HepG2 (cell line): ENCODE data around the gene PRDX2. TPM values are rescaled to one million over a fixed set of nuclear protein-coding genes. Genes with fewer than 3 reads are reported as not detected.

ENCODE experiments used
- BCL3 ChIP-seq: sonication (generic); formaldehyde crosslinking; IDR thresholded peaks from 2 replicates; pipeline ENCODE4 v1.5.1; 2020; ENCODE audit warnings: mild to moderate bottlenecking, missing genetic modification reagents, moderate library complexity
- DNMT1 ChIP-seq: sonication (generic); formaldehyde crosslinking; IDR thresholded peaks from 2 replicates; pipeline ENCODE4 v1.5.1; 2020; ENCODE audit warnings: mild to moderate bottlenecking, missing genetic modification reagents
- HDAC6 ChIP-seq: fragments of 200-600 bp; sonication (generic); IDR thresholded peaks from 2 replicates; pipeline ENCODE4 v1.7.0; 2017; ENCODE audit warnings: mild to moderate bottlenecking, antibody characterized with exemption, low read length, low read depth
- KLF13 ChIP-seq: sonication (generic); formaldehyde crosslinking; IDR thresholded peaks from 2 replicates; pipeline ENCODE4 v1.4.0; 2020; ENCODE audit warnings: mild to moderate bottlenecking, missing genetic modification reagents
- MTF1 ChIP-seq: sonication (generic); formaldehyde crosslinking; IDR thresholded peaks from 2 replicates; pipeline ENCODE4 v1.5.0; 2020; ENCODE audit warnings: missing genetic modification reagents
- NCOA2 ChIP-seq: sonication (generic); formaldehyde crosslinking; IDR thresholded peaks from 2 replicates; pipeline ENCODE4 v1.8.0; 2022; ENCODE audit warnings: inconsistent platforms
- PHF8 ChIP-seq: sonication (generic); formaldehyde crosslinking; IDR thresholded peaks from 2 replicates; pipeline ENCODE4 v1.5.0; 2020; ENCODE audit warnings: missing genetic modification reagents
- RXRB ChIP-seq: IDR thresholded peaks from 2 replicates; pipeline ENCODE4 v1.6.1; 2016; ENCODE audit warnings: borderline replicate concordance, missing genetic modification reagents, missing compliant biosample characterization
- SOX5 ChIP-seq: IDR thresholded peaks from 2 replicates; pipeline ENCODE4 v1.6.1; 2016; ENCODE audit warnings: borderline replicate concordance
- TBP ChIP-seq: sonication (generic); formaldehyde crosslinking; IDR thresholded peaks from 2 replicates; pipeline ENCODE4 v1.5.0; 2020; ENCODE audit warnings: missing genetic modification reagents
- ZNF232 ChIP-seq: sonication (generic); formaldehyde crosslinking; IDR thresholded peaks from 2 replicates; pipeline ENCODE4 v1.4.0; 2020; ENCODE audit warnings: missing genetic modification reagents, borderline replicate concordance
- ZNF3 ChIP-seq: IDR thresholded peaks from 2 replicates; pipeline ENCODE4 v1.7.0; 2017; ENCODE audit warnings: inconsistent platforms
- ZNF713 ChIP-seq: sonication (generic); formaldehyde crosslinking; IDR thresholded peaks from 2 replicates; pipeline ENCODE4 v1.4.0; 2020; ENCODE audit warnings: mild to moderate bottlenecking, missing genetic modification reagents
- polyA plus RNA-seq, 8 experiments: library from polyadenylated mRNA; depleted of rRNA in 3 of 8; stranded (reverse) in 7 of 8; unstranded in 1 of 8; fragments of >200 nt; fragmentation: Illumina TruSeq in 4 of 8; extraction: Trizol in 4 of 8; gene quantifications; 2 replicates each; pipeline versions ENCODE4 v1.2.1 to v1.2.3, GENCODE V29; 2011 to 2016; ENCODE audit warnings: low read depth in 4 of 8, missing spikeins in 1 of 8, mixed read lengths in 1 of 8; ENCODE audit not compliant: insufficient read depth in 1 of 8
- total RNA-seq, 5 experiments: library from RNA; depleted of rRNA; stranded (reverse); fragments of >200 nt; fragmentation: Illumina TruSeq; extraction: Trizol; gene quantifications; 2 replicates each; pipeline ENCODE4 v1.2.3, GENCODE V29; 2016; ENCODE audit warnings: low read depth in 1 of 5
- TF ChIP-seq, protein P1 (sequence below), 2 experiments: sonication (generic) in 1 of 2; formaldehyde crosslinking in 1 of 2; IDR thresholded peaks; 2 replicates each; pipeline versions ENCODE4 v1.5.1 to v1.6.1; 2011 to 2020; ENCODE audit warnings: borderline replicate concordance in 1 of 2, low read depth in 1 of 2, low read length in 1 of 2, mild to moderate bottlenecking in 1 of 2, missing genetic modification reagents in 1 of 2, moderate library complexity in 1 of 2
- TF ChIP-seq, protein P2 (sequence below): sonication (generic); formaldehyde crosslinking; IDR thresholded peaks from 2 replicates; pipeline ENCODE4 v1.4.0; 2020; ENCODE audit warnings: mild to moderate bottlenecking, missing genetic modification reagents
- TF ChIP-seq, protein P3 (sequence below): sonication (generic); formaldehyde crosslinking; IDR thresholded peaks from 2 replicates; pipeline ENCODE4 v1.4.0; 2020; ENCODE audit warnings: missing genetic modification reagents

Gene PRDX2
- total and polyA plus RNA-seq, 2 of the 13 experiments (the other 11 are each of a cell fraction or from before 2014, with no cell fraction given) = 218 to 381 TPM

GRCh38 chr19:12782424-12783290 is 18.9 kb downstream of the PRDX2 start (continued):
- TF ChIP-seq, protein P1, sequence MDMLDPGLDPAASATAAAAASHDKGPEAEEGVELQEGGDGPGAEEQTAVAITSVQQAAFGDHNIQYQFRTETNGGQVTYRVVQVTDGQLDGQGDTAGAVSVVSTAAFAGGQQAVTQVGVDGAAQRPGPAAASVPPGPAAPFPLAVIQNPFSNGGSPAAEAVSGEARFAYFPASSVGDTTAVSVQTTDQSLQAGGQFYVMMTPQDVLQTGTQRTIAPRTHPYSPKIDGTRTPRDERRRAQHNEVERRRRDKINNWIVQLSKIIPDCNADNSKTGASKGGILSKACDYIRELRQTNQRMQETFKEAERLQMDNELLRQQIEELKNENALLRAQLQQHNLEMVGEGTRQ (IDR thresholded peaks at IDR 0.05; ENCODE audit: low read depth, low read length) = no peak
- TF ChIP-seq, protein P1 (CRISPR knock-in tag; IDR thresholded peaks at IDR 0.05; ENCODE audit: borderline replicate concordance) = no peak
- TF ChIP-seq, protein P2, sequence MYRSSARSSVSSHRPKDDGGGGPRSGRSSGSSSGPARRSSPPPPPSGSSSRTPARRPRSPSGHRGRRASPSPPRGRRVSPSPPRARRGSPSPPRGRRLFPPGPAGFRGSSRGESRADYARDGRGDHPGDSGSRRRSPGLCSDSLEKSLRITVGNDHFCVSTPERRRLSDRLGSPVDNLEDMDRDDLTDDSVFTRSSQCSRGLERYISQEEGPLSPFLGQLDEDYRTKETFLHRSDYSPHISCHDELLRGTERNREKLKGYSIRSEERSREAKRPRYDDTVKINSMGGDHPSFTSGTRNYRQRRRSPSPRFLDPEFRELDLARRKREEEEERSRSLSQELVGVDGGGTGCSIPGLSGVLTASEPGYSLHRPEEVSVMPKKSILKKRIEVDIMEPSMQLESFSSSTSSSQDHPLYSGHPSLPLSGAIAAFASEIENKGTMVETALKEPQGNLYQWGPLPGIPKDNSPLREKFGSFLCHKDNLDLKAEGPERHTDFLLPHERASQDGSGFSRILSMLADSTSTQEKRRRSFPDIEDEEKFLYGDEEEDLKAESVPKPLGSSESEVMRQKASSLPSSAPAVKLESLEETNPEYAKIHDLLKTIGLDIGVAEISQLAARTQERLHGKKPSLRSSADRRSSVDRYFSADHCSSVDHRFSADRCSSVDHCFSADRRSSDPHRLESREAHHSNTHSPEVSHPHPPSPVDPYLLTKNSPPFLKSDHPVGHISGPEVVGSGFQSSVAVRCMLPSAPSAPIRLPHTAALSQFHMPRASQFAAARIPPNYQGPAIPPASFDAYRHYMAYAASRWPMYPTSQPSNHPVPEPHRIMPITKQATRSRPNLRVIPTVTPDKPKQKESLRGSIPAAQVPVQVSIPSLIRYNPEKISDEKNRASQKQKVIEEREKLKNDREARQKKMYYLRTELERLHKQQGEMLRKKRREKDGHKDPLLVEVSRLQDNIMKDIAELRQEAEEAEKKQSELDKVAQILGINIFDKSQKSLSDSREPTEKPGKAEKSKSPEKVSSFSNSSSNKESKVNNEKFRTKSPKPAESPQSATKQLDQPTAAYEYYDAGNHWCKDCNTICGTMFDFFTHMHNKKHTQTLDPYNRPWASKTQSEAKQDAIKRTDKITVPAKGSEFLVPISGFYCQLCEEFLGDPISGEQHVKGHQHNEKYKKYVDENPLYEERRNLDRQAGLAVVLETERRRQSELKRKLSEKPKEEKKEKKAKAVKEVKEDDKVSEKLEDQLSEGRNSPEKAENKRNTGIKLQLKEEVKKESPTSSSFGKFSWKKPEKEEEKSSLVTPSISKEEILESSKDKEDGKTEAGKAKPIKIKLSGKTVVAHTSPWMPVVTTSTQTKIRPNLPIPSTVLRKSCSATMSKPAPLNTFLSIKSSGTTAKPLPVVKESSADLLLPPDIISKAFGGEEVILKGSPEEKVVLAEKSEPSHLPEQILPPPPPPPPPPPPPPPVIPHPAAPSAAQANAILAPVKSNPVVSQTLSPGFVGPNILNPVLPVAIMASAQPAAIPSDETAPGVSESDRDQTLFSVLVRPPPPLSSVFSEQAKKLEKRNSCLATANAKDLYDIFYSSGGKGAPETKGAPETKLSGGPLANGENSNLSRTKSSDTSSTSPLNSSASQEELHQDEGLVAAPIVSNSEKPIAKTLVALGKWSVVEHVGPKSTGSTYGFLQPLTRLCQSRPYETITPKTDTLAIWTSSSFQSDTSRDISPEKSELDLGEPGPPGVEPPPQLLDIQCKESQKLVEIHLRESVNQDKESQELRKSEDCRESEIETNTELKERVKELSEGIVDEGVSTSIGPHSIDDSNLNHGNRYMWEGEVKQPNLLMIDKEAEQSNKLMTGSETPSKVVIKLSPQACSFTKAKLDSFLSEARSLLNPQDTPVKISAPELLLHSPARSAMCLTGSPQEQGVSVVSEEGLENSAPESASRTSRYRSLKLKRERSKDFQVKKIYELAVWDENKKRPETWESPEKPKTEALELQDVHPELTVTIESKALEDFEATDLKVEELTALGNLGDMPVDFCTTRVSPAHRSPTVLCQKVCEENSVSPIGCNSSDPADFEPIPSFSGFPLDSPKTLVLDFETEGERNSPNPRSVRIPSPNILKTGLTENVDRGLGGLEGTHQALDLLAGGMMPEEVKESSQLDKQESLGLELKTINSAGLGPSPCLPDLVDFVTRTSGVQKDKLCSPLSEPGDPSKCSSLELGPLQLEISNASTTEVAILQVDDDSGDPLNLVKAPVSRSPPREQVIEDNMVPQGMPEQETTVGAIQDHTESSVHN (CRISPR knock-in tag) = no peak
- no peak for TF ChIP-seq HDAC6
- TF ChIP-seq PHF8 (CRISPR knock-in tag) = no peak; the same call in 1 of the 2 replicates
- TF ChIP-seq SOX5 (CRISPR knock-in tag) = no peak
- TF ChIP-seq ZNF3 (CRISPR knock-in tag) = no peak
- no peak for TF ChIP-seq NCOA2 (CRISPR knock-in tag)
- no peak for TF ChIP-seq TBP
- no peak; the same call in 1 of the 2 replicates for TF ChIP-seq BCL3 (CRISPR knock-in tag)
- no peak for TF ChIP-seq MTF1 (CRISPR knock-in tag)
- TF ChIP-seq ZNF713 (CRISPR knock-in tag) = no peak; the same call in 1 of the 2 replicates
- TF ChIP-seq ZNF232 (CRISPR knock-in tag) = no peak
- peak; percentile 71; the same call in 1 of the 2 replicates for TF ChIP-seq DNMT1
- TF ChIP-seq KLF13 = no peak
- no peak for TF ChIP-seq RXRB (CRISPR knock-in tag)
- TF ChIP-seq, protein P3, sequence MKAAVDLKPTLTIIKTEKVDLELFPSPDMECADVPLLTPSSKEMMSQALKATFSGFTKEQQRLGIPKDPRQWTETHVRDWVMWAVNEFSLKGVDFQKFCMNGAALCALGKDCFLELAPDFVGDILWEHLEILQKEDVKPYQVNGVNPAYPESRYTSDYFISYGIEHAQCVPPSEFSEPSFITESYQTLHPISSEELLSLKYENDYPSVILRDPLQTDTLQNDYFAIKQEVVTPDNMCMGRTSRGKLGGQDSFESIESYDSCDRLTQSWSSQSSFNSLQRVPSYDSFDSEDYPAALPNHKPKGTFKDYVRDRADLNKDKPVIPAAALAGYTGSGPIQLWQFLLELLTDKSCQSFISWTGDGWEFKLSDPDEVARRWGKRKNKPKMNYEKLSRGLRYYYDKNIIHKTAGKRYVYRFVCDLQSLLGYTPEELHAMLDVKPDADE (CRISPR knock-in tag) = no peak
